Lung (tissue), 12 donors: ENCODE data around the gene RCC2. TPM values are rescaled to one million over a fixed set of nuclear protein-coding genes. Genes with fewer than 3 reads are reported as not detected.

ENCODE experiments used
- ATAC-seq: fragments of 200-7000 bp; cut with Tn5 transposase; one replicate; pipeline ENCODE4 v1.9.1; 2020; ENCODE audit warnings: moderate number of reproducible peaks; ENCODE audit not compliant: insufficient read depth, low FRiP score
- DNase-seq, 3 donors: peaks; one replicate each; pipeline ENCODE4 v3.0.0-alpha.2; 2013 to 2017
- H3K27ac ChIP-seq, 2 donors: one replicate each; pipeline ENCODE4 v1.5.1; 2013; ENCODE audit warnings: mild to moderate bottlenecking in 2 of 2, moderate library complexity in 2 of 2, control low read depth in 1 of 2, inconsistent platforms in 1 of 2, low read depth in 1 of 2, low read length in 1 of 2
- H3K27me3 ChIP-seq, 3 donors: one replicate each; pipeline ENCODE4 v1.5.1; 2013; ENCODE audit warnings: low read length in 2 of 3; ENCODE audit not compliant: control insufficient read depth in 3 of 3, insufficient read depth in 3 of 3
- H3K36me3 ChIP-seq, 4 donors: one replicate each; pipeline ENCODE4 v1.5.1; 2013; ENCODE audit warnings: low read length in 4 of 4, mild to moderate bottlenecking in 1 of 4, moderate library complexity in 1 of 4; ENCODE audit not compliant: control insufficient read depth in 4 of 4, insufficient read depth in 4 of 4
- H3K4me1 ChIP-seq, 5 donors: one replicate each; pipeline ENCODE4 v1.5.1; 2013; ENCODE audit warnings: low read length in 5 of 5, mild to moderate bottlenecking in 2 of 5, moderate library complexity in 1 of 5; ENCODE audit not compliant: control insufficient read depth in 5 of 5, insufficient read depth in 5 of 5
- H3K4me3 ChIP-seq: one replicate; pipeline ENCODE4 v1.5.1; 2013; ENCODE audit warnings: mild to moderate bottlenecking, control low read depth, moderate library complexity
- H3K9ac ChIP-seq, 2 donors: one replicate each; pipeline ENCODE4 v1.5.1; 2013; ENCODE audit warnings: low read length in 2 of 2, control low read depth in 1 of 2; ENCODE audit not compliant: insufficient read depth in 1 of 2
- H3K9me3 ChIP-seq, 4 donors: one replicate each; pipeline ENCODE4 v1.5.1; 2013; ENCODE audit warnings: low read length in 3 of 4, mild to moderate bottlenecking in 1 of 4, moderate library complexity in 1 of 4; ENCODE audit not compliant: control insufficient read depth in 4 of 4, insufficient read depth in 3 of 4
- CTCF ChIP-seq: IDR thresholded peaks from 2 replicates; pipeline ENCODE4 v1.5.1; 2012; ENCODE audit warnings: mild to moderate bottlenecking; ENCODE audit errors: control extremely low read depth, extremely low read depth
- WGBS, 2 donors: extraction: QIAGEN DNeasy Blood & Tissue Kit; methylation state at CpG; one replicate each; pipeline ENCODE4 v1.1.7; 2013; 5-methylcytosine and 5-hydroxymethylcytosine counted together
- polyA plus RNA-seq, 2 donors: library from polyadenylated mRNA; stranded (reverse); fragments of 200-250 nt; gene quantifications; one replicate each; pipeline ENCODE4 v1.2.1, GENCODE V29; 2013
- total RNA-seq, 2 donors: library from RNA; depleted of rRNA in 1 of 2; stranded (reverse); fragments of >200 nt in 1 of 2; gene quantifications; one replicate each; pipeline ENCODE4 v1.2.1, GENCODE V29; 2014 to 2021
- donor health status: control.
- donor health status: control.
- donor health status: Bipolar disorder and iron deficiency.
- donor health status: healthy.
- donor health status: DM: yes; HTN: yes; CAD: no.

Gene RCC2
- total and polyA plus RNA-seq, 4 donors: 31.9 to 51.2 (median 38.5) TPM

GRCh38 chr1:17375651-17376050 lies 63.8 kb downstream of the RCC2 start:
- ATAC-seq (no peak), DNase-seq (no peak)
- Histone ChIP-seq H3K27me3 (peaks cover 0 to 3% (median 0%) of the 10 kb centered on the region in 3 donors), H3K36me3 (no peaks in the 10 kb centered on the region), H3K4me3 (no peak overlapping the region), H3K9ac (no peak overlapping the region), H3K9me3 (peaks cover 0 to 4% (median 0%) of the 10 kb centered on the region in 4 donors), H3K4me1 (no peaks in the 10 kb centered on the region), H3K27ac (no peak overlapping the region)
- 94 to 95% methylated on average over 10 of the region's 10 CpGs for WGBS, 2 donors
- no peak for TF ChIP-seq CTCF

GRCh38 chr1:17372955-17373354 lies 66.5 kb downstream of the RCC2 start:
- H3K9ac ChIP-seq: no peak overlapping the region
- no peaks in the 10 kb centered on the region for H3K36me3 ChIP-seq
- H3K4me1 ChIP-seq: no peaks in the 10 kb centered on the region
- TF ChIP-seq CTCF: no peak
- WGBS, 2 donors: 75 to 81% methylated on average over 18 of the region's 18 CpGs
- peaks cover 3 to 6% (median 5%) of the 10 kb centered on the region in 3 donors for H3K27me3 ChIP-seq
- peaks cover 0 to 4% (median 0%) of the 10 kb centered on the region in 4 donors for H3K9me3 ChIP-seq
- ATAC-seq: no peak
- DNase-seq: no peak
- H3K27ac ChIP-seq: no peak overlapping the region
- no peak overlapping the region for H3K4me3 ChIP-seq

- Histone ChIP-seq H3K36me3 (no peaks in the 10 kb centered on the region), H3K4me1 (no peaks in the 10 kb centered on the region), H3K27me3 (peaks cover 5 to 9% (median 6%) of the 10 kb centered on the region in 3 donors), H3K4me3 (no peak within 1 kb of the TSS), H3K27ac (no peak within 1 kb of the TSS), H3K9me3 (peaks cover 0 to 4% (median 0%) of the 10 kb centered on the region in 4 donors), H3K9ac (no peak within 1 kb of the TSS)
- DNase-seq (no peak), ATAC-seq (no peak)
- TF ChIP-seq CTCF: no peak
- WGBS, 2 donors: 63 to 76% methylated on average over 7 of the region's 7 CpGs
Observed at GRCh38 chr1:17371896-17372295, 67.6 kb downstream of the RCC2 start, which contains the start of gene PADI6. Gene PADI6, plus strand, starts transcription at chr1:17372196. Its CDS starts 50 bp downstream, at chr1:17372246.

GRCh38 chr1:17370618-17371017 lies 68.9 kb downstream of the RCC2 start:
- TF ChIP-seq CTCF: no peak
- Histone ChIP-seq H3K36me3 (no peaks in the 10 kb centered on the region), H3K27me3 (peaks cover 8 to 13% (median 12%) of the 10 kb centered on the region in 3 donors), H3K27ac (no peak overlapping the region), H3K4me3 (no peak overlapping the region), H3K4me1 (no peaks in the 10 kb centered on the region), H3K9me3 (peaks cover 0 to 4% (median 0%) of the 10 kb centered on the region in 4 donors), H3K9ac (no peak overlapping the region)
- no peak for DNase-seq
- 52 to 53% methylated on average over 2 of the region's 2 CpGs for WGBS, 2 donors
- ATAC-seq: no peak
